Mesothelial cell of epicardium (in vitro differentiated cells): ENCODE measurements around the gene COL8A2. TPM values are rescaled to one million over a fixed set of nuclear protein-coding genes. Genes with fewer than 3 reads are reported as not detected.

Experiments
- DNase-seq, 2 experiments: peaks; one replicate each; pipeline ENCODE4 v3.0.0; 2021; ENCODE audit warnings: low spot score in 2 of 2; ENCODE audit not compliant: unreplicated experiment in 2 of 2
- H3K27ac Mint-ChIP-seq: 2 replicates; pipeline ENCODE4 v1.8.0; 2021; ENCODE audit warnings: mixed read lengths
- H3K27me3 Mint-ChIP-seq: 2 replicates; pipeline ENCODE4 v1.8.0; 2021; ENCODE audit warnings: low read depth, mixed read lengths
- H3K36me3 Mint-ChIP-seq: 2 replicates; pipeline ENCODE4 v1.8.0; 2021; ENCODE audit warnings: mixed read lengths
- H3K4me1 Mint-ChIP-seq: 2 replicates; pipeline ENCODE4 v1.8.0; 2021; ENCODE audit warnings: mixed read lengths
- H3K4me3 Mint-ChIP-seq: 2 replicates; pipeline ENCODE4 v1.8.0; 2021; ENCODE audit warnings: mild to moderate bottlenecking, moderate library complexity, mixed read lengths
- H3K9me3 Mint-ChIP-seq: 2 replicates; pipeline ENCODE4 v1.8.0; 2021; ENCODE audit warnings: mixed read lengths
- total RNA-seq: library from RNA; stranded (reverse); gene quantifications from 3 replicates; pipeline ENCODE4 v1.2.1, GENCODE V29; 2021
- TF ChIP-seq, protein P1 (sequence below): fragments of 200-600 bp; sonication (generic); IDR thresholded peaks from one replicate; pipeline ENCODE4 v1.5.0; 2021; ENCODE audit warnings: antibody characterized with exemption; ENCODE audit not compliant: unreplicated experiment

COL8A2 gene
- total RNA-seq, 1 donor from 2014 or later, result 10.4 TPM

DNA sequence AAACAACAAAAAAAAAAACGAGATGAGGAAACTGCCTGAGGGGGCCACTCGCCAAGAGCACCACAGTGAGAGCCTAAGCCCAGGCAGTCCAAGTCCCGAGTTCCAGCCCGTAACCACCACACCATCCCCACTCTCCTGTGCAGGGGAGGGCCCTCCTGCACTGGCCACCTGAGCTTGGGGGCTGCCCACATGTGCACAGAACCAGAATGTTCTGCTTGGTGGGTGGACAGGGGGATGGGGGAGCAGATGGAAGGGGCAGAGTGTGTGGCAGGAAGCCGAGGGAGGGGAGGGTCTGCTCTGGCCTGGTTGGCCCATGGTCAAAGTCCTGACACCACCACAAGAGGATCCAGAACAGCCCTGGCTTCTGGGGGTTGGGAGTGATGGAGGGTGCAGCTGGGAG lies 18.8 kb downstream of the COL8A2 start:
- Mint-ChIP-seq H3K27me3 (no peaks in the 10 kb centered on the region), H3K27ac (no peak overlapping the region), H3K4me3 (no peak overlapping the region), H3K9me3 (no peaks in the 10 kb centered on the region), H3K36me3 (no peaks in the 10 kb centered on the region), H3K4me1 (peaks cover 13% of the 10 kb centered on the region)
- TF ChIP-seq, protein P1, sequence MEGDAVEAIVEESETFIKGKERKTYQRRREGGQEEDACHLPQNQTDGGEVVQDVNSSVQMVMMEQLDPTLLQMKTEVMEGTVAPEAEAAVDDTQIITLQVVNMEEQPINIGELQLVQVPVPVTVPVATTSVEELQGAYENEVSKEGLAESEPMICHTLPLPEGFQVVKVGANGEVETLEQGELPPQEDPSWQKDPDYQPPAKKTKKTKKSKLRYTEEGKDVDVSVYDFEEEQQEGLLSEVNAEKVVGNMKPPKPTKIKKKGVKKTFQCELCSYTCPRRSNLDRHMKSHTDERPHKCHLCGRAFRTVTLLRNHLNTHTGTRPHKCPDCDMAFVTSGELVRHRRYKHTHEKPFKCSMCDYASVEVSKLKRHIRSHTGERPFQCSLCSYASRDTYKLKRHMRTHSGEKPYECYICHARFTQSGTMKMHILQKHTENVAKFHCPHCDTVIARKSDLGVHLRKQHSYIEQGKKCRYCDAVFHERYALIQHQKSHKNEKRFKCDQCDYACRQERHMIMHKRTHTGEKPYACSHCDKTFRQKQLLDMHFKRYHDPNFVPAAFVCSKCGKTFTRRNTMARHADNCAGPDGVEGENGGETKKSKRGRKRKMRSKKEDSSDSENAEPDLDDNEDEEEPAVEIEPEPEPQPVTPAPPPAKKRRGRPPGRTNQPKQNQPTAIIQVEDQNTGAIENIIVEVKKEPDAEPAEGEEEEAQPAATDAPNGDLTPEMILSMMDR, result no peak
- no peak for DNase-seq

DNA sequence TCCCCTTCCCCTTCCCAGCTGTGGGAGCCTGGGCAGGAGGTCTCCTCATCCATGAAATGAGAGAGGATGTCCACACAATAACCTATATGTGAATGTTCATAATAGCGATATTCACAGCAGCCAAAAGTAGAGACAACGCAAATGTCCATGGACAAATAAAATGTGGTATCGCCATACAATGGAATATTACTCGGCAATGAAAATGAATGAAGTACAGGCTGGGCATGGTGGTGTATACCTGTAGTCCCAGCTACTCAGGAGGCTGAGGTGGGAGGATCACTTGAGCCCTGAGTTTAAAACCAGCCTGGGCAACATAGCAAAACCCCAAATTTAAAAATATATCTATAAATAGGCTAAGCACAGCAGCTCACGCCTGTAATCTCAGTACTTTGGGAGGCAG lies 23.5 kb downstream of the COL8A2 start:
- peaks cover 6% of the 10 kb centered on the region for H3K4me1 Mint-ChIP-seq
- TF ChIP-seq, protein P1, result no peak
- no peak overlapping the region for H3K4me3 Mint-ChIP-seq
- H3K36me3 Mint-ChIP-seq, result peaks cover 1% of the 10 kb centered on the region
- no peaks in the 10 kb centered on the region for H3K27me3 Mint-ChIP-seq
- H3K9me3 Mint-ChIP-seq, result no peaks in the 10 kb centered on the region
- no peak for DNase-seq
- no peak overlapping the region for H3K27ac Mint-ChIP-seq

DNA sequence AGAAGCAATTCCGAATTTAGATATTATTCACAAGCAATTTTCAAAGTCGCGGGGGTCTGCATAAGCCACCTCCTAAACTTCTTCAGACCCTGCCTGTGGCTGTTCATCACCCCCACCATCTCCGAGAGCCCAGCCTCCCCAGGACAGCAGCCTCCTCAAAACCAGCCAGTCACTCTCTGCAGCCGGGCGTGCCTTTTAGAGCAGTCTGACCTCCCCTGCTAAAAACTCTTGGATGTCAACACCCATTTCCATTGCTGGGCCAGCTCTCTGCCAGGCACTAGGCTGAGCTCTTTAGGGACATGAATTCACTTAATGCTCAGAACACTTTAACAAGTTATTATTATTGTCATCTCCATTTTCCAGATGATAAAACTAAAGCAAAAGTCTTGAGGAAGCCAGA lies 24.6 kb downstream of the COL8A2 start:
- H3K9me3 Mint-ChIP-seq, result no peaks in the 10 kb centered on the region
- H3K27ac Mint-ChIP-seq, result no peak overlapping the region
- H3K36me3 Mint-ChIP-seq, result peaks cover 1% of the 10 kb centered on the region
- DNase-seq, result no peak
- H3K4me1 Mint-ChIP-seq, result peaks cover 6% of the 10 kb centered on the region
- no peak overlapping the region for H3K4me3 Mint-ChIP-seq
- H3K27me3 Mint-ChIP-seq, result no peaks in the 10 kb centered on the region
- TF ChIP-seq, protein P1, result no peak

DNA sequence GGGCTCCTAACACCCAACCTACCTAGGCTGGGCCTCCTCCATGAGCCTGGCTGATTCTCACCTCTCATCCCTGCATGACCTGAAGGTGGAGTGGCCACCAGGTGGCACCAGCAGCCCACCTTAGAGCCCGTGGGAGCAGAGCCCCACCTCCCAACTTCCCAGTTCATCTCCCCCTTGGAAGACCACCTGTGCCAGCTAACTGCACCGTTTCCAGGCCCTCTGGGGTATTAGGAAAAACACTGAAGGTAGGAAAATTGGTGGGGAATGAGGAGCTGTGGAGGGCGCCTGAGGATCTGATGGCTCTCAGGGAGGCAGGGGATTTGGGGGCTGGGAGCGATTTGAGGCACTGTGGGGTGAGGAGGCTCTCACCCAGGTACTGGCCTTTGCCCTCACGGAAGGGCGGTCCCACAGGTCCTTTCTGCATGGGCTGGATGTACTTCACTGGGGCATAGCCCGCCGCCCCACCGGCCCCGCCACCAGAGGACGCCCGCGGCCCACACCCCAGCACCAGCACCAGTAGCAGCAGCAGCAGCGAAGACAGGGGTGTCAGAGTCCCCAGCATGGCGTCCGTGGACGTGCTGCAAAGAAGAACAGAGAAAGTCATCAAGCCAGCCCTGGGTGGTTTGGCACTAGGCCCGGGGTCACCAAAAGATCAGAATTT lies 25.2 kb downstream of the COL8A2 start:
- Mint-ChIP-seq H3K4me1 (peaks cover 6% of the 10 kb centered on the region), H3K4me3 (no peak overlapping the region), H3K9me3 (no peaks in the 10 kb centered on the region), H3K27me3 (no peaks in the 10 kb centered on the region), H3K27ac (no peak overlapping the region), H3K36me3 (peaks cover 1% of the 10 kb centered on the region)
- peak; percentile 67 to 88 for DNase-seq
- TF ChIP-seq, protein P1, result peak; percentile 81

DNA sequence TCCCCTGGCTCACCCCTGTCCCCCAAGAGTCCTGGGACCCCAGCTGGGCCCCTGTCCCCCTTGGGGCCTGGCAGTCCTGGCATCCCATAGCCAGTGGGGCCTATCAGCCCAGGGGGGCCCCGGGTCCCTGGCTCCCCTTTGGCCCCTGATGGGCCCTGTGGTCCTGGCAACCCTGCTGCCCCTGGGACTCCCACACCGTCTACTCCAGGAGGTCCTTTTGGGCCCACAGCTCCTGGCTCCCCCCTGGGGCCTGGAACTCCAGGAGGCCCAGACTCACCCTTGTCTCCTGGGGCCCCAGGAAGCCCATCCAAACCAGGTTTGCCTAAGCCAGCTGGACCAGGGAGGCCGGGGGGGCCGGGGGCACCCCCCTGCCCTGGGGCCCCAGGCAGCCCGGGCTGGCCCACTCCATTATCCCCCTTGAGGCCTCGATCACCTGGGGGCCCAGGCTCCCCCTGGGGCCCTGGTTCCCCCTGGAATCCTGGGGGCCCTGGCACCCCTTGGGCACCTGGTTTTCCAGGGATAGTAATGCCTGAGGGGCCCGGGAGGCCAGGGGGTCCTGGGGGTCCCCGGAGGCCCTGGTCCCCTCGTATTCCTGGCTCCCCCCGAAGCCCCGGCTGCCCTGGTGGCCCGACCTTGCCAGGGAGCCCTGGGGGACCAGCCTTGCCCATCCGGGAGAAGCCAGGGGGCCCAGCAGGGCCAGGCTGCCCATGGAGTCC lies 26.2 kb downstream of the COL8A2 start:
- H3K27ac Mint-ChIP-seq, result no peak overlapping the region
- peaks cover 6% of the 10 kb centered on the region for H3K4me1 Mint-ChIP-seq
- no peaks in the 10 kb centered on the region for H3K27me3 Mint-ChIP-seq

More for the DNA sequence above, 26.2 kb downstream of the COL8A2 start:
- no peaks in the 10 kb centered on the region for H3K9me3 Mint-ChIP-seq
- H3K36me3 Mint-ChIP-seq, result peaks cover 1% of the 10 kb centered on the region
- H3K4me3 Mint-ChIP-seq, result no peak overlapping the region
- no peak for DNase-seq
- TF ChIP-seq, protein P1, result no peak
